Measurements from ENCODE around the gene SHC3. TPM values are rescaled to one million over a fixed set of nuclear protein-coding genes. Genes with fewer than 3 reads are reported as not detected.

SHC3 gene
- polyA plus RNA-seq, 1 experiment = 1.3 TPM

GRCh38 chr9:89174291-89174690 is 4.3 kb downstream of the SHC3 start:
- Histone ChIP-seq H3K4me3 (ENCODE audit: low read depth, low read length) (no peak overlapping the region), H3K36me3 (ENCODE audit: control insufficient read depth, insufficient read depth, low read length) (no peaks in the 10 kb centered on the region), H3K27me3 (ENCODE audit: control insufficient read depth, insufficient read depth, low read length) (peaks cover 4% of the 10 kb centered on the region; the same call in 1 of the 2 replicates)
- DNase-seq (ENCODE audit: low read depth) = no peak
- TF ChIP-seq CTCF (IDR thresholded peaks at IDR 0.05; ENCODE audit: insufficient read depth, low read depth, low read length) = no peak
- POLR2A ChIA-PET = no interaction called here
- CTCF ChIA-PET = no interaction called here

- no peaks in the 10 kb centered on the region for H3K36me3 ChIP-seq (ENCODE audit: control insufficient read depth, insufficient read depth, low read length)
- no peak for DNase-seq (ENCODE audit: low read depth)
- TF ChIP-seq CTCF (IDR thresholded peaks at IDR 0.05; ENCODE audit: insufficient read depth, low read depth, low read length) = no peak
- no peak overlapping the region for H3K4me3 ChIP-seq (ENCODE audit: low read depth, low read length)
- peaks cover 4% of the 10 kb centered on the region; the same call in 1 of the 2 replicates for H3K27me3 ChIP-seq (ENCODE audit: control insufficient read depth, insufficient read depth, low read length)
- CTCF ChIA-PET = no interaction called here
- POLR2A ChIA-PET = no interaction called here
Observed at GRCh38 chr9:89173072-89173471, 5.5 kb downstream of the SHC3 start.

- TF ChIP-seq CTCF (IDR thresholded peaks at IDR 0.05; ENCODE audit: insufficient read depth, low read depth, low read length) = no peak
- POLR2A ChIA-PET = no interaction called here
- H3K27me3 ChIP-seq (ENCODE audit: control insufficient read depth, insufficient read depth, low read length) = peaks cover 2% of the 10 kb centered on the region; the same call in 1 of the 2 replicates
- no peak overlapping the region for H3K4me3 ChIP-seq (ENCODE audit: low read depth, low read length)
- H3K36me3 ChIP-seq (ENCODE audit: control insufficient read depth, insufficient read depth, low read length) = no peaks in the 10 kb centered on the region
- CTCF ChIA-PET = no interaction called here
- DNase-seq (ENCODE audit: low read depth) = no peak
Observed at GRCh38 chr9:89172398-89172797, 6.2 kb downstream of the SHC3 start.

GRCh38 chr9:89171693-89172092 is 6.9 kb downstream of the SHC3 start:
- no peak for DNase-seq (ENCODE audit: low read depth)
- ChIA-PET CTCF (interaction anchor here (0.8 kb wide), 2 partner anchors 17 to 107 kb away, joined by 3 read pairs; no protein-coding TSS in a partner anchor), POLR2A (no interaction called here)
- Histone ChIP-seq H3K4me3 (ENCODE audit: low read depth, low read length) (no peak overlapping the region), H3K36me3 (ENCODE audit: control insufficient read depth, insufficient read depth, low read length) (no peaks in the 10 kb centered on the region), H3K27me3 (ENCODE audit: control insufficient read depth, insufficient read depth, low read length) (peaks cover 2% of the 10 kb centered on the region; the same call in 1 of the 2 replicates)
- TF ChIP-seq CTCF (IDR thresholded peaks at IDR 0.05; ENCODE audit: insufficient read depth, low read depth, low read length) = no peak

GRCh38 chr9:89171231-89171630 is 7.4 kb downstream of the SHC3 start:
- Histone ChIP-seq H3K4me3 (ENCODE audit: low read depth, low read length) (no peak overlapping the region), H3K36me3 (ENCODE audit: control insufficient read depth, insufficient read depth, low read length) (no peaks in the 10 kb centered on the region), H3K27me3 (ENCODE audit: control insufficient read depth, insufficient read depth, low read length) (peaks cover 2% of the 10 kb centered on the region; the same call in 1 of the 2 replicates)
- POLR2A ChIA-PET = no interaction called here
- CTCF ChIA-PET = interaction anchor here (0.8 kb wide), 2 partner anchors 17 to 108 kb away, joined by 3 read pairs; no protein-coding TSS in a partner anchor
- no peak for TF ChIP-seq CTCF (IDR thresholded peaks at IDR 0.05; ENCODE audit: insufficient read depth, low read depth, low read length)
- no peak for DNase-seq (ENCODE audit: low read depth)

Data from BJ (cell line).